Effector memory CD4-positive, alpha-beta T cell (primary cell): ENCODE measurements around the gene ARHGEF7.

Source experiments
- DNase-seq, 3 donors: peaks; one replicate each; pipeline ENCODE4 v3.0.0-alpha.2; 2020
- H3K27ac ChIP-seq: 2 replicates; pipeline ENCODE4 v1.7.0; 2013; ENCODE audit warnings: mild to moderate bottlenecking, low read length, moderate library complexity; ENCODE audit not compliant: insufficient read depth, poor library complexity, severe bottlenecking
- H3K27me3 ChIP-seq: replicated peaks from 2 replicates; pipeline ENCODE4 v1.7.0; 2013; ENCODE audit warnings: mild to moderate bottlenecking, low read length; ENCODE audit not compliant: insufficient read depth, control insufficient read depth, poor library complexity, severe bottlenecking
- H3K36me3 ChIP-seq: 2 replicates; pipeline ENCODE4 v1.7.0; 2013; ENCODE audit warnings: mild to moderate bottlenecking, low read length, moderate library complexity; ENCODE audit not compliant: control insufficient read depth, insufficient read depth
- H3K4me1 ChIP-seq: 2 replicates; pipeline ENCODE4 v1.7.0; 2013; ENCODE audit warnings: low read length, mild to moderate bottlenecking; ENCODE audit not compliant: control insufficient read depth, insufficient read depth, poor library complexity, severe bottlenecking
- H3K4me3 ChIP-seq: 2 replicates; pipeline ENCODE4 v1.7.0; 2013; ENCODE audit warnings: low read length, low read depth, mild to moderate bottlenecking; ENCODE audit not compliant: insufficient read depth, poor library complexity, severe bottlenecking
- H3K9me3 ChIP-seq: 2 replicates; pipeline ENCODE4 v1.7.0; 2013; ENCODE audit warnings: mild to moderate bottlenecking, low read length, moderate library complexity; ENCODE audit not compliant: control insufficient read depth

Gene ARHGEF7

GRCh38 chr13:111346101-111346680, 231.1 kb downstream of the ARHGEF7 start:
- Histone ChIP-seq H3K27me3 (no peaks in the 10 kb centered on the region), H3K27ac (no peak overlapping the region), H3K4me3 (no peak overlapping the region), H3K9me3 (no peaks in the 10 kb centered on the region), H3K4me1 (no peaks in the 10 kb centered on the region), H3K36me3 (no peaks in the 10 kb centered on the region)
- DNase-seq, result no peak

GRCh38 chr13:111347438-111347837, 232.3 kb downstream of the ARHGEF7 start:
- H3K27me3 ChIP-seq, result no peaks in the 10 kb centered on the region
- no peaks in the 10 kb centered on the region for H3K9me3 ChIP-seq

GRCh38 chr13:111353508-111353907, 238.4 kb downstream of the ARHGEF7 start:
- no peak overlapping the region for H3K27ac ChIP-seq
- H3K4me3 ChIP-seq, result no peak overlapping the region
- no peaks in the 10 kb centered on the region for H3K36me3 ChIP-seq
- no peaks in the 10 kb centered on the region for H3K4me1 ChIP-seq
- DNase-seq, result no peak
- no peaks in the 10 kb centered on the region for H3K9me3 ChIP-seq
- no peaks in the 10 kb centered on the region for H3K27me3 ChIP-seq

More at GRCh38 chr13:111347438-111347837, 232.3 kb downstream of the ARHGEF7 start:
- no peak overlapping the region for H3K4me3 ChIP-seq
- H3K36me3 ChIP-seq, result no peaks in the 10 kb centered on the region
- no peaks in the 10 kb centered on the region for H3K4me1 ChIP-seq
- DNase-seq, result no peak
- H3K27ac ChIP-seq, result no peak overlapping the region

GRCh38 chr13:111354789-111355188, 239.7 kb downstream of the ARHGEF7 start:
- DNase-seq, result no peak
- Histone ChIP-seq H3K36me3 (no peaks in the 10 kb centered on the region), H3K9me3 (no peaks in the 10 kb centered on the region), H3K27me3 (no peaks in the 10 kb centered on the region), H3K4me3 (no peak overlapping the region), H3K27ac (no peak overlapping the region), H3K4me1 (no peaks in the 10 kb centered on the region)
